ENCODE data around the gene RESP18. TPM values are rescaled to one million over a fixed set of nuclear protein-coding genes. Genes with fewer than 3 reads are reported as not detected.

RESP18 gene
- total RNA-seq, 1 experiment from 2014 or later: not detected

DNA sequence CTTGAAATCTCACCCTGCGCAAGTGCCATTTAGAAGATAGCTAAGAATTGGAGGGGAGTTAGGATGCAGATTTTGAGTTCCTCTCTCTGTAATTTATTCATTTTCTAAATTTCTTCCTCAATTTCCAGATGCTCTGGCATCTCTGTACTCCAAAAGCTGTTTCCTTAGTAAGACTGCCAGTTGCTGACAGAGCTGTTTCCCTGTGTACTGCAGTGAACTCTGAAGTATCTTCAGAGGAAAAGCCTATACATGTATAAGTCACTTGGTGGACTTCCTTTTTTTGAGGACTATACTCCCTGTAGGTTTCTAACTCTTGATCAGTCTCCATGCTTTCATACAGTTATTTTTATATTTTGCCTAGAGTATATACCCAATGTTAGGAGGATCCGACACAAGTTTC, 1.5 kb upstream of the RESP18 start:
- no peaks in the 10 kb centered on the region for H3K36me3 ChIP-seq (ENCODE audit: control insufficient read depth in 1 of 2, insufficient read depth in 2 of 2, low read length in 2 of 2)
- no TSS peak for BruUV-seq (replicated peaks)
- H3K9me2 ChIP-seq (ENCODE audit: insufficient read depth): no peaks in the 10 kb centered on the region
- H4K20me1 ChIP-seq (ENCODE audit: insufficient read depth): no peaks in the 10 kb centered on the region
- H3K4me2 ChIP-seq (ENCODE audit: low read length): no peak overlapping the region
- no peak overlapping the region for H2AFZ ChIP-seq (ENCODE audit: low read depth, low read length, poor library complexity, severe bottlenecking)
- POLR2A ChIA-PET: no interaction called here
- H3K4me1 ChIP-seq (ENCODE audit: control insufficient read depth in 1 of 2, insufficient read depth in 2 of 2, low read length in 2 of 2): no peaks in the 10 kb centered on the region
- CTCF ChIA-PET: interaction anchor here (1.0 kb wide), 1 partner anchor 39 kb away, joined by 4 read pairs; no protein-coding TSS in a partner anchor
- ATAC-seq: no peak
- peaks cover 8% of the 10 kb centered on the region; the same call in 1 of the 2 replicates for H3K27me3 ChIP-seq (ENCODE audit: insufficient read depth, low read length)
- H3K4me3 ChIP-seq (replicated peaks in 1 of 2; ENCODE audit: low read depth in 1 of 2, low read length in 2 of 2): no peak overlapping the region
- H3K9ac ChIP-seq (ENCODE audit: low read length): no peak overlapping the region
- RAD21 ChIA-PET (ENCODE audit: low non-redundant PET in 1 of 2, low total read pairs in 2 of 2, uncharacterized antibody in 2 of 2, unreplicated experiment in 2 of 2): no interaction called here
- intact Hi-C loops (cut with micrococcal nuclease): no loop called here
- H3K79me2 ChIP-seq (ENCODE audit: insufficient read depth, low read length): no peaks in the 10 kb centered on the region
- H3K27ac ChIP-seq (ENCODE audit: low read depth, low read length): no peak overlapping the region
- TF ChIP-seq SIN3A (IDR thresholded peaks at IDR 0.05; ENCODE audit: low read depth): no peak
- TF ChIP-seq EGR1 (IDR thresholded peaks at IDR 0.05; ENCODE audit: low read depth): no peak
- TF ChIP-seq RAD21 (IDR thresholded peaks at IDR 0.05; ENCODE audit: low read depth): no peak
- no peak for TF ChIP-seq SRF (IDR thresholded peaks at IDR 0.05; ENCODE audit: low read depth)
- no peak for TF ChIP-seq EZH2 (IDR thresholded peaks at IDR 0.05)
- TF ChIP-seq SP1 (IDR thresholded peaks at IDR 0.05; ENCODE audit: low read depth): no peak
- TF ChIP-seq ZFX (IDR thresholded peaks at IDR 0.05): no peak
- TF ChIP-seq, protein P1, sequence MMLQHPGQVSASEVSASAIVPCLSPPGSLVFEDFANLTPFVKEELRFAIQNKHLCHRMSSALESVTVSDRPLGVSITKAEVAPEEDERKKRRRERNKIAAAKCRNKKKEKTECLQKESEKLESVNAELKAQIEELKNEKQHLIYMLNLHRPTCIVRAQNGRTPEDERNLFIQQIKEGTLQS (IDR thresholded peaks at IDR 0.05): no peak
- TF ChIP-seq POLR2AphosphoS5 (IDR thresholded peaks at IDR 0.05; ENCODE audit: low read depth, low read length): no peak
- no peak for TF ChIP-seq JUND (IDR thresholded peaks at IDR 0.05)
- TF ChIP-seq ELF1 (IDR thresholded peaks at IDR 0.05; ENCODE audit: borderline replicate concordance, low read depth): no peak
- TF ChIP-seq REST (IDR thresholded peaks at IDR 0.05; ENCODE audit: low read depth): no peak
- no peak for TF ChIP-seq EZH2phosphoT487 (IDR thresholded peaks at IDR 0.05; ENCODE audit: borderline replicate concordance)
- TF ChIP-seq, protein P2, sequence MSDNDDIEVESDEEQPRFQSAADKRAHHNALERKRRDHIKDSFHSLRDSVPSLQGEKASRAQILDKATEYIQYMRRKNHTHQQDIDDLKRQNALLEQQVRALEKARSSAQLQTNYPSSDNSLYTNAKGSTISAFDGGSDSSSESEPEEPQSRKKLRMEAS (IDR thresholded peaks at IDR 0.05): no peak
- TF ChIP-seq, protein P3, sequence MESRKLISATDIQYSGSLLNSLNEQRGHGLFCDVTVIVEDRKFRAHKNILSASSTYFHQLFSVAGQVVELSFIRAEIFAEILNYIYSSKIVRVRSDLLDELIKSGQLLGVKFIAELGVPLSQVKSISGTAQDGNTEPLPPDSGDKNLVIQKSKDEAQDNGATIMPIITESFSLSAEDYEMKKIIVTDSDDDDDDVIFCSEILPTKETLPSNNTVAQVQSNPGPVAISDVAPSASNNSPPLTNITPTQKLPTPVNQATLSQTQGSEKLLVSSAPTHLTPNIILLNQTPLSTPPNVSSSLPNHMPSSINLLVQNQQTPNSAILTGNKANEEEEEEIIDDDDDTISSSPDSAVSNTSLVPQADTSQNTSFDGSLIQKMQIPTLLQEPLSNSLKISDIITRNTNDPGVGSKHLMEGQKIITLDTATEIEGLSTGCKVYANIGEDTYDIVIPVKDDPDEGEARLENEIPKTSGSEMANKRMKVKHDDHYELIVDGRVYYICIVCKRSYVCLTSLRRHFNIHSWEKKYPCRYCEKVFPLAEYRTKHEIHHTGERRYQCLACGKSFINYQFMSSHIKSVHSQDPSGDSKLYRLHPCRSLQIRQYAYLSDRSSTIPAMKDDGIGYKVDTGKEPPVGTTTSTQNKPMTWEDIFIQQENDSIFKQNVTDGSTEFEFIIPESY (IDR thresholded peaks at IDR 0.05; ENCODE audit: extremely low read depth, insufficient replicate concordance, low read length): no peak
- no peak for TF ChIP-seq ZNF274 (IDR thresholded peaks at IDR 0.05; ENCODE audit: low read depth, low read length)
- TF ChIP-seq POLR2A (IDR thresholded peaks at IDR 0.05; ENCODE audit: borderline replicate concordance, extremely low read depth, insufficient read depth, insufficient read length): no peak
- TF ChIP-seq, protein P4, sequence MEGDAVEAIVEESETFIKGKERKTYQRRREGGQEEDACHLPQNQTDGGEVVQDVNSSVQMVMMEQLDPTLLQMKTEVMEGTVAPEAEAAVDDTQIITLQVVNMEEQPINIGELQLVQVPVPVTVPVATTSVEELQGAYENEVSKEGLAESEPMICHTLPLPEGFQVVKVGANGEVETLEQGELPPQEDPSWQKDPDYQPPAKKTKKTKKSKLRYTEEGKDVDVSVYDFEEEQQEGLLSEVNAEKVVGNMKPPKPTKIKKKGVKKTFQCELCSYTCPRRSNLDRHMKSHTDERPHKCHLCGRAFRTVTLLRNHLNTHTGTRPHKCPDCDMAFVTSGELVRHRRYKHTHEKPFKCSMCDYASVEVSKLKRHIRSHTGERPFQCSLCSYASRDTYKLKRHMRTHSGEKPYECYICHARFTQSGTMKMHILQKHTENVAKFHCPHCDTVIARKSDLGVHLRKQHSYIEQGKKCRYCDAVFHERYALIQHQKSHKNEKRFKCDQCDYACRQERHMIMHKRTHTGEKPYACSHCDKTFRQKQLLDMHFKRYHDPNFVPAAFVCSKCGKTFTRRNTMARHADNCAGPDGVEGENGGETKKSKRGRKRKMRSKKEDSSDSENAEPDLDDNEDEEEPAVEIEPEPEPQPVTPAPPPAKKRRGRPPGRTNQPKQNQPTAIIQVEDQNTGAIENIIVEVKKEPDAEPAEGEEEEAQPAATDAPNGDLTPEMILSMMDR (IDR thresholded peaks at IDR 0.05 in 2 of 3, conservative IDR thresholded peaks at IDR 0.05 in 1 of 3; ENCODE audit: borderline replicate concordance in 1 of 3, insufficient read depth in 1 of 3, low read depth in 2 of 3, low read length in 2 of 3): no peak
- no peak for TF ChIP-seq FOSL1 (IDR thresholded peaks at IDR 0.05; ENCODE audit: low read depth)
- no peak for TF ChIP-seq CEBPB (IDR thresholded peaks at IDR 0.05; ENCODE audit: low read depth)
- no peaks in the 10 kb centered on the region for H3K9me3 ChIP-seq (ENCODE audit: control insufficient read depth in 1 of 2, insufficient read depth in 1 of 2, low read depth in 1 of 2, low read length in 2 of 2)
- DNase-seq (ENCODE audit: low read depth, low spot score): no peak
